ENCODE results near the gene DIPK2B. TPM values are rescaled to one million over a fixed set of nuclear protein-coding genes. Genes with fewer than 3 reads are reported as not detected.

Gene DIPK2B
- total RNA-seq, 1 donor from 2014 or later = not detected

DNA sequence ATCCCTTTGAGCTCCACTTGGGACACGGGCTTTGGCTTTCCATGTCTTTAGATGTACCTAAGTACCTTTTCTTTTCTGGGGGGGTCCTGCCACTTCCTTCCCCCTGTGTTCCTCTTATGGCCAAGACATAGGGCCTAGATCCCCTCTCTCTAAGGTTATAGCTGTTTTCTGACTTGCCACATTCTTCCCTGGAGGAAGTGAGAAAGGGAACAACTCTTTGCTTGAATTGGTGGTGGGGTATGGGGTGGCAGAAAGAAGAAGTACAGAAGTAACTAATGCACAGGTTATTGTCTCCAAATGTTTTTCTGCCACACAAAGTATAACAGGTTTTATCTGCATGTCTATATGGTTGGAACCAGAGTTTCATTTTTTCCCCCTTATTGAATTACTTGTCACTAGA lies 29.7 kb upstream of the DIPK2B start:
- DNase-seq (ENCODE audit: low read depth) = no peak
- H3K27me3 ChIP-seq (ENCODE audit: control insufficient read depth, insufficient read depth, low read length) = no peaks in the 10 kb centered on the region
- H3K36me3 ChIP-seq (ENCODE audit: control insufficient read depth, insufficient read depth, low read length) = no peaks in the 10 kb centered on the region
- H3K4me3 ChIP-seq (ENCODE audit: low read depth, low read length) = no peak overlapping the region
- TF ChIP-seq, protein P1, sequence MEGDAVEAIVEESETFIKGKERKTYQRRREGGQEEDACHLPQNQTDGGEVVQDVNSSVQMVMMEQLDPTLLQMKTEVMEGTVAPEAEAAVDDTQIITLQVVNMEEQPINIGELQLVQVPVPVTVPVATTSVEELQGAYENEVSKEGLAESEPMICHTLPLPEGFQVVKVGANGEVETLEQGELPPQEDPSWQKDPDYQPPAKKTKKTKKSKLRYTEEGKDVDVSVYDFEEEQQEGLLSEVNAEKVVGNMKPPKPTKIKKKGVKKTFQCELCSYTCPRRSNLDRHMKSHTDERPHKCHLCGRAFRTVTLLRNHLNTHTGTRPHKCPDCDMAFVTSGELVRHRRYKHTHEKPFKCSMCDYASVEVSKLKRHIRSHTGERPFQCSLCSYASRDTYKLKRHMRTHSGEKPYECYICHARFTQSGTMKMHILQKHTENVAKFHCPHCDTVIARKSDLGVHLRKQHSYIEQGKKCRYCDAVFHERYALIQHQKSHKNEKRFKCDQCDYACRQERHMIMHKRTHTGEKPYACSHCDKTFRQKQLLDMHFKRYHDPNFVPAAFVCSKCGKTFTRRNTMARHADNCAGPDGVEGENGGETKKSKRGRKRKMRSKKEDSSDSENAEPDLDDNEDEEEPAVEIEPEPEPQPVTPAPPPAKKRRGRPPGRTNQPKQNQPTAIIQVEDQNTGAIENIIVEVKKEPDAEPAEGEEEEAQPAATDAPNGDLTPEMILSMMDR (IDR thresholded peaks at IDR 0.05; ENCODE audit: insufficient read depth, low read length, poor library complexity, severe bottlenecking) = no peak

DNA sequence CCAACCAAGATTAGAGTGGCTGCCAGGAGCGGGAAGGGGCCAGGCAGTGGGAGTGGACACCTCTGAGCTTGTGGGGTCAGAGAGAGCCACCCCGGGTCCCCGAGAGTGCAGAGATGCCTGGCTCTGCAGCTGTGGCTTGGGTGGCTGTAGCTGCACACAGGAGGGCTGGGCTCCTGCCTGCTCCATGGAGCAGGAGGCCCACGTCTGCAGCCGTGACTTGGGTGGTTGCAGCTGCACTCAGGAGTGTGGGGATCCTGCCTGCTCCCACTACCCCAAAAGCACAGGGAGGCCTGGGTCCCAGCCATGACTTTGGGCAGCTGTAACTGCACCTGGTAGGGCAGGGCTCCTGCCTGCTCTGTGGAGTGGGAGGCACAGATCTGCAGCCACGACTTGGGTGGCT lies 28.7 kb upstream of the DIPK2B start:
- no peak for DNase-seq (ENCODE audit: low read depth)
- Histone ChIP-seq H3K4me3 (ENCODE audit: low read depth, low read length) (no peak overlapping the region), H3K27me3 (ENCODE audit: control insufficient read depth, insufficient read depth, low read length) (no peaks in the 10 kb centered on the region), H3K36me3 (ENCODE audit: control insufficient read depth, insufficient read depth, low read length) (no peaks in the 10 kb centered on the region)
- TF ChIP-seq, protein P1 (IDR thresholded peaks at IDR 0.05; ENCODE audit: insufficient read depth, low read length, poor library complexity, severe bottlenecking) = no peak

DNA sequence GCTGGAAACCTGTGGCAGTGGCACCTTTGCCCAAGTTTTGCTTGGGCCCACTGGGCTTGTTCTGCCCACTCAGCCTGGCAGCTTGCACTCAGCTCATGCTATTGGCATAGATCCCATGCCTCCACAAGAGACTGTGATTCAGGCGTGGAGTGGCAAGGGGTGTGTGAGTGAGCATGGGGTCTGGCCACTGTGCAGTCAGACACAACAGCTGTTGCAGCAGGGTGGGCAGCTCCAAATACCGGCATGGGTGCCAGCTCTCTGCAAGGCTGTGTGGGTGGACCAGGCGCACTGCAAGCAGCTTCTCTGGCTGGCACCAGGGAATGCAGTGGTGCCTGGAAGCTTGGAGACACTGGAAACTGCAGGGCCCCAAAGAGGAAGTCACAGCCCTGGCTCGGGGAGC lies 27.4 kb upstream of the DIPK2B start:
- H3K36me3 ChIP-seq (ENCODE audit: control insufficient read depth, insufficient read depth, low read length) = no peaks in the 10 kb centered on the region
- DNase-seq (ENCODE audit: low read depth) = no peak
- no peaks in the 10 kb centered on the region for H3K27me3 ChIP-seq (ENCODE audit: control insufficient read depth, insufficient read depth, low read length)
- H3K4me3 ChIP-seq (ENCODE audit: low read depth, low read length) = no peak overlapping the region
- TF ChIP-seq, protein P1 (IDR thresholded peaks at IDR 0.05; ENCODE audit: insufficient read depth, low read length, poor library complexity, severe bottlenecking) = no peak

GRCh38 chrX:45208121-45208856 lies 7.6 kb upstream of the DIPK2B start:
- no peak for DNase-seq (ENCODE audit: low read depth)
- TF ChIP-seq, protein P1 (IDR thresholded peaks at IDR 0.05; ENCODE audit: insufficient read depth, low read length, poor library complexity, severe bottlenecking) = no peak
- H3K4me3 ChIP-seq (ENCODE audit: low read depth, low read length) = no peak overlapping the region
- H3K27me3 ChIP-seq (ENCODE audit: control insufficient read depth, insufficient read depth, low read length) = no peaks in the 10 kb centered on the region
- no peaks in the 10 kb centered on the region for H3K36me3 ChIP-seq (ENCODE audit: control insufficient read depth, insufficient read depth, low read length)

DNA sequence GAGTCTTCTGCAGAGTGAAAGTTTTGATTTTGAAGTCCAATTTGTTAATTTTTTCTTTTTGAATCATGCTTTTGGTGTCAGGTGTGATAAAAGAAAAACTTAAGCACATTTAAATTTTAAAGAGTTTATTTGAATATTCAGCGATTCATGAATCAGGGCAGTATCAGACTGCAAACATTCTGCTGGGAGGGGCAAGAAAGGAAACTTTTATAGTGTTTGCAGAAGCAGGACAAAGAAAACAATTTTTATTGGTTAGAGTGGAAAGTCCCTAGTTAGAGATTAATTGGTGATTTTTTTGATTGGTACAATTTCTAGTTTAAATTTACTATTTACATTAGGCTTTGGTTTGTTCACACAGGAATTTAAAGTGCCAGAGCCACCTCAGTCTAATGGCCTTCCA lies 1.5 kb upstream of the DIPK2B start:
- Histone ChIP-seq H3K4me3 (ENCODE audit: low read depth, low read length) (no peak overlapping the region), H3K36me3 (ENCODE audit: control insufficient read depth, insufficient read depth, low read length) (no peaks in the 10 kb centered on the region), H3K27me3 (ENCODE audit: control insufficient read depth, insufficient read depth, low read length) (peaks cover 4% of the 10 kb centered on the region)
- TF ChIP-seq, protein P1 (IDR thresholded peaks at IDR 0.05; ENCODE audit: insufficient read depth, low read length, poor library complexity, severe bottlenecking) = no peak
- no peak for DNase-seq (ENCODE audit: low read depth)

- no peak overlapping the region for H3K4me3 ChIP-seq (ENCODE audit: low read depth, low read length)
- no peaks in the 10 kb centered on the region for H3K36me3 ChIP-seq (ENCODE audit: control insufficient read depth, insufficient read depth, low read length)
- no peak for DNase-seq (ENCODE audit: low read depth)
- peaks cover 4% of the 10 kb centered on the region for H3K27me3 ChIP-seq (ENCODE audit: control insufficient read depth, insufficient read depth, low read length)
- TF ChIP-seq, protein P1 (IDR thresholded peaks at IDR 0.05; ENCODE audit: insufficient read depth, low read length, poor library complexity, severe bottlenecking) = no peak
These were observed 2.0 kb downstream of the DIPK2B start for GRCh38 chrX:45198706-45199105.
